Testis (tissue), 3 donors: ENCODE results near the gene SH3RF3. TPM values are rescaled to one million over a fixed set of nuclear protein-coding genes. Genes with fewer than 3 reads are reported as not detected.

Source experiments
- DNase-seq: peaks from one replicate; pipeline ENCODE4 v3.0.0-alpha.2; 2019
- H3K27ac ChIP-seq, 2 donors: fragments of 200-600 bp; sonication (generic); one replicate each; pipeline ENCODE4 v1.5.1; 2019
- H3K27me3 ChIP-seq: fragments of 200-600 bp; sonication (generic); one replicate; pipeline ENCODE4 v1.5.1; 2019
- H3K36me3 ChIP-seq: fragments of 200-600 bp; sonication (generic); one replicate; pipeline ENCODE4 v1.5.1; 2017; ENCODE audit warnings: low read depth; ENCODE audit errors: missing control alignments
- H3K4me1 ChIP-seq: fragments of 200-600 bp; sonication (generic); one replicate; pipeline ENCODE4 v1.5.1; 2019
- H3K4me3 ChIP-seq, 2 donors: fragments of 200-600 bp; sonication (generic); one replicate each; pipeline ENCODE4 v1.5.1; 2017 to 2019
- H3K9me3 ChIP-seq: fragments of 200-600 bp; sonication (generic); one replicate; pipeline ENCODE4 v1.5.1; 2017
- POLR2A ChIP-seq: fragments of 450-650 bp; IDR thresholded peaks from one replicate; pipeline ENCODE4 v1.6.1; 2017; ENCODE audit warnings: antibody characterized with exemption, mild to moderate bottlenecking, moderate library complexity
- WGBS, 2 donors: methylation state at CpG; one replicate each; pipeline ENCODE4 v1.1.5; 2018; 5-methylcytosine and 5-hydroxymethylcytosine counted together
- intact Hi-C: fragments of 100-400 bp; cut with DNase I; formaldehyde crosslinking; loops from one replicate; pipeline ENCODE4 v1.15.1; 2023; ENCODE audit warnings: low total_unique reads
- polyA plus RNA-seq: library from polyadenylated mRNA; stranded (reverse); fragments of 350-450 nt; fragmentation: Illumina TruSeq; extraction: RNeasy Lipid Tissue Mini Kit (QIAGEN cat#74804); gene quantifications from one replicate; pipeline ENCODE4 v1.2.3, GENCODE V29; 2014; ENCODE audit warnings: low read depth, low replicate concordance; ENCODE audit not compliant: insufficient read depth
- total RNA-seq, 2 donors: library from RNA; depleted of rRNA; stranded (reverse); fragments of >200 nt; gene quantifications; one replicate each; pipeline ENCODE4 v1.2.3, GENCODE V29; 2016
- TF ChIP-seq, protein P1 (sequence below), 3 experiments: fragments of 450-650 bp in 2 of 3; fragments of 200-600 bp in 1 of 3; sonication (generic) in 1 of 3; IDR thresholded peaks; one replicate each; pipeline ENCODE4 v1.5.1; 2016 to 2019; ENCODE audit warnings: antibody characterized with exemption in 3 of 3, mild to moderate bottlenecking in 2 of 3, moderate library complexity in 1 of 3

The SH3RF3 gene
- total and polyA plus RNA-seq, 3 donors from 2014 or later: 9.3 to 20.1 (median 16.5) TPM

DNA sequence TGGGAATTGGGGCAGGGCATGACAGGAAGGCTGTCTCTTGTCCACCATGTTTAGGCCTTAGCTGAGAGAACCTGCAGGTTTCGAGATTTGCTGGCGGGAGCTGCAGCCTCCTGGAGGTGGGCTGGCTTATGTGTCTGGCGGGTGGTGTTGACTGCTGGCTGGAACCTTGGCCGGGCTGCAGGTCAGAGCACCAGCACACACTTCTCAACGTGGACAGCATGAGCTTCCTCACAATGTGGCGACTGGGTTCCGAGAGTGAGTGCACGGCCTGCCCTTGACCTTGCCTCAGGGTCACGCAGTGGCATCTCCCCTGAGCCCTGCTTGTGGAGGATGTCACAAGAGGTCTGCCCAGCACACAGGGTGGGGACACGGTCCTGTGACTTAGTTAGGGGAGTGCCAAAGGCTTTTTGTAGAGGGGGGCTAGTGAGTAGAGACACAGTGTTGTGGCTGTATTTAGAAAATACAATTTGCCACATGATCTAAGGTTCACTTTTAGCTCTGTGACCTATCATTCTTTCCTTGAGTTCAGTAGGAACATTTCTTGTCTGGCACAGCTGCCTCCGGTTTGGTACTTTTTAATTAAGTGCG, 350.0 kb downstream of the SH3RF3 start:
- Histone ChIP-seq H3K27me3 (no peaks in the 10 kb centered on the region), H3K27ac (no peak overlapping the region), H3K36me3 (no peaks in the 10 kb centered on the region), H3K9me3 (no peaks in the 10 kb centered on the region), H3K4me1 (peaks cover 14% of the 10 kb centered on the region), H3K4me3 (no peak overlapping the region)
- TF ChIP-seq, protein P1, sequence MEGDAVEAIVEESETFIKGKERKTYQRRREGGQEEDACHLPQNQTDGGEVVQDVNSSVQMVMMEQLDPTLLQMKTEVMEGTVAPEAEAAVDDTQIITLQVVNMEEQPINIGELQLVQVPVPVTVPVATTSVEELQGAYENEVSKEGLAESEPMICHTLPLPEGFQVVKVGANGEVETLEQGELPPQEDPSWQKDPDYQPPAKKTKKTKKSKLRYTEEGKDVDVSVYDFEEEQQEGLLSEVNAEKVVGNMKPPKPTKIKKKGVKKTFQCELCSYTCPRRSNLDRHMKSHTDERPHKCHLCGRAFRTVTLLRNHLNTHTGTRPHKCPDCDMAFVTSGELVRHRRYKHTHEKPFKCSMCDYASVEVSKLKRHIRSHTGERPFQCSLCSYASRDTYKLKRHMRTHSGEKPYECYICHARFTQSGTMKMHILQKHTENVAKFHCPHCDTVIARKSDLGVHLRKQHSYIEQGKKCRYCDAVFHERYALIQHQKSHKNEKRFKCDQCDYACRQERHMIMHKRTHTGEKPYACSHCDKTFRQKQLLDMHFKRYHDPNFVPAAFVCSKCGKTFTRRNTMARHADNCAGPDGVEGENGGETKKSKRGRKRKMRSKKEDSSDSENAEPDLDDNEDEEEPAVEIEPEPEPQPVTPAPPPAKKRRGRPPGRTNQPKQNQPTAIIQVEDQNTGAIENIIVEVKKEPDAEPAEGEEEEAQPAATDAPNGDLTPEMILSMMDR (IDR thresholded peaks at IDR 0.05): no peak
- TF ChIP-seq POLR2A: no peak
- WGBS, 2 donors: 76 to 90% methylated on average over 2 to 12 of the region's 12 CpGs
- intact Hi-C loops: no loop called here
- DNase-seq: no peak

DNA sequence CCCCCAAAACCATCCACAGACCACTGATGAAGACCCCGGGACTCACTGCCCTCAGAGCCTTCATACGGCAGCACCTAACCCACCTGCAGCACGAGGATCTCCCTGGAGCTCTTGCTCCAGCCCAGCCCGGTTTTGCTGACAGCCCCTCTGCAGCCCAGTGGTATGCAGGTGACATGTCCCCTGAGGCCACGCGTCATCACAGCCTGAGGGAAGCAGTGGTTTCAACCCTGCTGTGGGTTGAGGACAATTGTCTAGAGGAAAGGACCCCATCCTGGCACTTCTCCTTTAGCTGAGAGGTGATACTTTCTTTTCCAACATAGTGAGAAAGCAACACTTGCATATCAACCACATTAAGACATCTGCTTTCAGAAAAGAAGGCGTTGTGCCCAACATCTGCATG, 350.8 kb downstream of the SH3RF3 start:
- intact Hi-C loops: no loop called here
- TF ChIP-seq, protein P1 (IDR thresholded peaks at IDR 0.05): no peak
- no peak for TF ChIP-seq POLR2A

DNA sequence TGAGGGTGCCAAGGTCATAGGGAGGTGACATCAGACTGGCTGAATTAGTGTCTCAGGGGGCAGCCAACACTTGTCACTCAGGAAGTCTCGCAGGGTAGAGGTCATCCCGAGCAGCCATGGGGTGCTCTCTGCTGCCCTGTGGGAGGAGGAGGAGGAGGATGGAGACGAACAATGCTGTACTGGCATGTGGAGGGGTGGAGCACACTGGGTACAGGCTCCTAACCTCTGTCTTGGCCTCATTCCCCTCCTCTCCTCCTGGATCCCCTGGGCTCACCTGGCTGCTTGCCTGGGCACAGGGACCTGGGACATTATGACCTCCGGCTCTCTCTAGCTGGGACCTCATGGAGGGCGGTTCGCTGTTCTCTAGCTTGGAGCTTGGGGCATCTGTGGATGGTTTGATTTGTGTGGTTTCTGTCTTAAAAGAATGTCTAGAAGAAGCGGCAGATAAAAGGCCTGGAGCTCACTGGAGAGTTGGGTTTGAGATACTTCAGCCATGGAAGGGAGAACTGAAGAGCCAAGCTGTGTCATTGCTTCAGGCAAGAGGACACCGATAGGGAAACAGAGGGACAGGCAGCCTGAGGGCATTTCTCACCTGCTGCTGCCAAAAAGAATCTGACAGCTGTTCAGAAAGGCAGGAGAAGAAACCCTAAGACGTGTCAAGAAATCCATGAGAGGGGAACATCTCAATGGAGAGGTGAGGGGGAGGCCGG, 351.6 kb downstream of the SH3RF3 start:
- Histone ChIP-seq H3K36me3 (no peaks in the 10 kb centered on the region), H3K27ac (no peak overlapping the region), H3K4me1 (peaks cover 14% of the 10 kb centered on the region), H3K4me3 (no peak overlapping the region), H3K9me3 (no peaks in the 10 kb centered on the region), H3K27me3 (no peaks in the 10 kb centered on the region)
- 76 to 79% methylated on average over 8 to 10 of the region's 10 CpGs for WGBS, 2 donors
- DNase-seq: no peak
- no peak for TF ChIP-seq POLR2A
- TF ChIP-seq, protein P1 (IDR thresholded peaks at IDR 0.05): no peak
- intact Hi-C loops: no loop called here

More for the DNA sequence above, 350.8 kb downstream of the SH3RF3 start:
- H3K4me1 ChIP-seq: peaks cover 14% of the 10 kb centered on the region
- no peaks in the 10 kb centered on the region for H3K9me3 ChIP-seq
- WGBS, 2 donors: 92 to 96% methylated on average over 6 to 7 of the region's 7 CpGs
- DNase-seq: no peak
- no peaks in the 10 kb centered on the region for H3K27me3 ChIP-seq
- no peak overlapping the region for H3K4me3 ChIP-seq
- H3K36me3 ChIP-seq: no peaks in the 10 kb centered on the region
- no peak overlapping the region for H3K27ac ChIP-seq

DNA sequence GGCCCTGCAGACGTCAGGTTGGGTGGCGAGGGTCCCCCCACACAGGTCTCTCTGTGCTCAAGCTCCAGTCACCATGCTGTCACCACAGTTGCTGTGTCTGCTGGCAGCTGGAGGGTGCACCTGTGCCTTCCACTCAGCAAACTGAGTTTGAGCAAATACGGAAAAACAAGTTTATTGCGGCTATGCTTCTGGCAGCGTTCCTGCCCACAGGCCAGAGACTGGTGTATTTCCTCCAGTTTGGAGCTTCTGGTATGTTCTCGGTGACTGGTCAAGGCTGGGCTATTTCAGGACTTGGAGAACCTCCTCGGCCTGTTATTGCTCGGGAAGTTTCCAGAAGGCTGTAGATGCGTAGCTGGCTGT, 352.2 kb downstream of the SH3RF3 start:
- H3K4me1 ChIP-seq: peaks cover 14% of the 10 kb centered on the region
- H3K9me3 ChIP-seq: no peaks in the 10 kb centered on the region
- TF ChIP-seq, protein P1 (IDR thresholded peaks at IDR 0.05): no peak
- TF ChIP-seq POLR2A: no peak
- no peak overlapping the region for H3K4me3 ChIP-seq
- no peaks in the 10 kb centered on the region for H3K27me3 ChIP-seq
- no peaks in the 10 kb centered on the region for H3K36me3 ChIP-seq
- no peak for DNase-seq
- H3K27ac ChIP-seq: no peak overlapping the region
- intact Hi-C loops: no loop called here
- 79 to 89% methylated on average over 5 to 9 of the region's 9 CpGs for WGBS, 2 donors

DNA sequence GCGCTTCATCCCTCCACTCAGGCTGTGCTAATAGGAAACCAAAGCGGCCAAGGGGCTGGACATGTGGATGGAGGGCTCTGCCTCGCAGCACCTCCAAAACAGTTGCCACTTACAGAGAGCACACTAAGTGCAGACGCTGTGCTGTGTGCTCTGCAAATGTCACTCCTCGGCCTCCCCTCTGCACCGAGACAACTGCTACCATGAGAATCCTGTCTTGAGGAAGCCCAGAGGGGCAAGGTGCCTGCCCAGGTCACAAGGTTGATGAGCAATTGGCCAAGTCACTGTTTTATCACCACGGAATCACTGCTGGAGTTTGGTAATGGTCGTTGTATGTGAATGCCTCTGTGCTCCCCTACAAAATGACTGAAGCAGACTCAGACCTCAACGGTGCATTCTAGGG, 352.6 kb downstream of the SH3RF3 start:
- TF ChIP-seq, protein P1 (IDR thresholded peaks at IDR 0.05): no peak
- Histone ChIP-seq H3K36me3 (no peaks in the 10 kb centered on the region), H3K9me3 (no peaks in the 10 kb centered on the region), H3K4me3 (no peak overlapping the region), H3K27me3 (no peaks in the 10 kb centered on the region), H3K27ac (no peak overlapping the region), H3K4me1 (peaks cover 14% of the 10 kb centered on the region)
- 83 to 87% methylated on average over 7 to 9 of the region's 9 CpGs for WGBS, 2 donors
- DNase-seq: no peak
- intact Hi-C loops: no loop called here
